HEK293T (cell line): Measurements from ENCODE around the gene NTNG2.

Source experiments
- ELF4 ChIP-seq: fragments of 450-650 bp; IDR thresholded peaks from 2 replicates; pipeline ENCODE4 v1.6.1; 2017; ENCODE audit warnings: antibody characterized with exemption
- FOXA1 ChIP-seq: fragments of 450-650 bp; IDR thresholded peaks from 2 replicates; pipeline ENCODE4 v1.6.1; 2016; ENCODE audit warnings: mild to moderate bottlenecking
- FOXM1 ChIP-seq: fragments of 450-650 bp; IDR thresholded peaks from 2 replicates; pipeline ENCODE4 v1.6.1; 2017; ENCODE audit warnings: mild to moderate bottlenecking, borderline replicate concordance
- PKNOX1 ChIP-seq: fragments of 450-650 bp; IDR thresholded peaks from 2 replicates; pipeline ENCODE4 v1.6.1; 2016
- SP1 ChIP-seq: fragments of 450-650 bp; IDR thresholded peaks from 2 replicates; pipeline ENCODE4 v1.6.1; 2017
- SUZ12 ChIP-seq: fragments of 450-650 bp; IDR thresholded peaks from 2 replicates; pipeline ENCODE4 v1.6.1; 2016; ENCODE audit warnings: mild to moderate bottlenecking
- TARDBP ChIP-seq: fragments of 450-650 bp; IDR thresholded peaks from 2 replicates; pipeline ENCODE4 v1.6.1; 2016

- TF ChIP-seq PKNOX1 (no peak), TARDBP (no peak), SUZ12 (no peak), ELF4 (no peak), FOXA1 (no peak), FOXM1 (no peak), SP1 (no peak)
Measured at GRCh38 chr9:132288966-132289365, 127.1 kb downstream of the NTNG2 start.
